ENCODE data around the gene DDB1. TPM values are rescaled to one million over a fixed set of nuclear protein-coding genes. Genes with fewer than 3 reads are reported as not detected.

The DDB1 gene
- polyA plus RNA-seq, 1 donor: 195 TPM

GRCh38 chr11:61336171-61336935 is 3.4 kb upstream of the DDB1 start:
- DNase-seq (ENCODE audit: low read depth): no peak

GRCh38 chr11:61335355-61335710 is 2.4 kb upstream of the DDB1 start:
- no peak for DNase-seq (ENCODE audit: low read depth)

GRCh38 chr11:61334434-61335354 is 1.8 kb upstream of the DDB1 start:
- no peak for DNase-seq (ENCODE audit: low read depth)

GRCh38 chr11:61333550-61334433 is 887 bp upstream of the DDB1 start:
- no peak for DNase-seq (ENCODE audit: low read depth)

GRCh38 chr11:61332281-61332796 is 566 bp downstream of the DDB1 start:
- no peak for DNase-seq (ENCODE audit: low read depth)

GRCh38 chr11:61331651-61332050 is 1.3 kb downstream of the DDB1 start:
- DNase-seq (ENCODE audit: low read depth): no peak

- DNase-seq (ENCODE audit: low read depth): no peak
Observed at GRCh38 chr11:61329871-61330270, 3.0 kb downstream of the DDB1 start.

- DNase-seq (ENCODE audit: low read depth): no peak
Observed at GRCh38 chr11:61328351-61328750, 4.6 kb downstream of the DDB1 start.

- no peak for DNase-seq (ENCODE audit: low read depth)
Observed at GRCh38 chr11:61327669-61328071, 5.2 kb downstream of the DDB1 start.

- DNase-seq (ENCODE audit: low read depth): no peak
Observed at GRCh38 chr11:61325649-61326414, 7.1 kb downstream of the DDB1 start.

- no peak for DNase-seq (ENCODE audit: low read depth)
Observed at GRCh38 chr11:61315260-61315659, 17.6 kb downstream of the DDB1 start.

GRCh38 chr11:61310749-61311148 is 22.2 kb downstream of the DDB1 start:
- no peak for DNase-seq (ENCODE audit: low read depth)

GRCh38 chr11:61309739-61310138 is 23.2 kb downstream of the DDB1 start:
- no peak for DNase-seq (ENCODE audit: low read depth)

GRCh38 chr11:61309141-61309540 is 23.8 kb downstream of the DDB1 start:
- no peak for DNase-seq (ENCODE audit: low read depth)

GRCh38 chr11:61307354-61307753 is 25.6 kb downstream of the DDB1 start:
- no peak for DNase-seq (ENCODE audit: low read depth)

GRCh38 chr11:61306221-61306620 is 26.7 kb downstream of the DDB1 start:
- DNase-seq (ENCODE audit: low read depth): no peak

- no peak for DNase-seq (ENCODE audit: low read depth)
Observed at GRCh38 chr11:61305417-61305816, 27.5 kb downstream of the DDB1 start.

GRCh38 chr11:61303725-61304124 is 29.2 kb downstream of the DDB1 start:
- DNase-seq (ENCODE audit: low read depth): no peak

GRCh38 chr11:61302550-61302949 is 30.4 kb downstream of the DDB1 start:
- no peak for DNase-seq (ENCODE audit: low read depth)

- no peak for DNase-seq (ENCODE audit: low read depth)
Observed at GRCh38 chr11:61298663-61299244, 34.2 kb downstream of the DDB1 start.

GRCh38 chr11:61297746-61298145 is 35.2 kb downstream of the DDB1 start:
- DNase-seq (ENCODE audit: low read depth): peak; percentile 51

Data from forelimb muscle (tissue), 1 donor.